K562 (cell line): Measurements from ENCODE around the gene ARHGAP24.

Experiments
- ELF2 ChIP-seq: fragments of 250-450 bp; sonication (Bioruptor Pico); IDR thresholded peaks from 2 replicates; pipeline ENCODE4 v1.5.0; 2021; ENCODE audit warnings: mild to moderate bottlenecking
- HES1 ChIP-seq: fragments of 450-650 bp; IDR thresholded peaks from 2 replicates; pipeline ENCODE4 v1.6.1; 2016; ENCODE audit warnings: low read depth, mild to moderate bottlenecking, moderate library complexity
- JUN ChIP-seq, 2 experiments: sonication (generic) in 1 of 2; formaldehyde crosslinking in 1 of 2; IDR thresholded peaks; 2 replicates each; pipeline versions ENCODE4 v1.6.1 to v1.8.0; 2012 to 2022; ENCODE audit warnings: borderline replicate concordance in 2 of 2, mild to moderate bottlenecking in 2 of 2, improper control_type of control experiment in 1 of 2, low read depth in 1 of 2, low read length in 1 of 2, missing genetic modification reagents in 1 of 2
- POLR2A ChIP-seq: fragments of 450-650 bp; conservative IDR thresholded peaks from 2 replicates; pipeline ENCODE4 v1.6.1; 2016
- ZNF561 ChIP-seq: fragments of 450-650 bp; formaldehyde crosslinking; conservative IDR thresholded peaks from 2 replicates; pipeline ENCODE4 v1.4.0; 2020; ENCODE audit warnings: mild to moderate bottlenecking, moderate library complexity

- TF ChIP-seq ELF2 (CRISPR knock-in tag) (no peak), HES1 (no peak), JUN (IDR thresholded peaks at IDR 0.05; ENCODE audit: borderline replicate concordance, low read depth, low read length) (no peak), JUN (CRISPR knock-in tag; IDR thresholded peaks at IDR 0.05; ENCODE audit: borderline replicate concordance) (no peak), ZNF561 (CRISPR knock-in tag) (no peak), POLR2A (no peak)
These were observed 24.6 kb downstream of the ARHGAP24 start for GRCh38 chr4:85499573-85499972.
